HG02571 (cell line): ENCODE measurements around the gene ROBO1.

Experiments used
- ATAC-seq: cut with Tn5 transposase; IDR thresholded peaks from one replicate; pipeline ENCODE4 v1.9.1; 2021; ENCODE audit warnings: mild to moderate bottlenecking, moderate library complexity; ENCODE audit not compliant: unreplicated experiment

ROBO1 gene

GRCh38 chr3:78605178-78605577, 1162.6 kb downstream of the ROBO1 start:
- no peak for ATAC-seq

- ATAC-seq = no peak
These were observed 1163.5 kb downstream of the ROBO1 start for GRCh38 chr3:78604341-78604740.

- no peak for ATAC-seq
These were observed 1166.5 kb downstream of the ROBO1 start for GRCh38 chr3:78601249-78601648.

GRCh38 chr3:78589778-78590177, 1178.0 kb downstream of the ROBO1 start:
- no peak for ATAC-seq

GRCh38 chr3:78588906-78589621, 1178.7 kb downstream of the ROBO1 start:
- no peak for ATAC-seq

GRCh38 chr3:78580681-78581080, 1187.1 kb downstream of the ROBO1 start:
- ATAC-seq = no peak

- ATAC-seq = no peak
These were observed 1196.3 kb downstream of the ROBO1 start for GRCh38 chr3:78571486-78571885.

GRCh38 chr3:78570496-78570895, 1197.3 kb downstream of the ROBO1 start:
- ATAC-seq = no peak

GRCh38 chr3:78569804-78570203, 1198.0 kb downstream of the ROBO1 start:
- ATAC-seq = no peak

GRCh38 chr3:78565712-78566111, 1202.1 kb downstream of the ROBO1 start:
- no peak for ATAC-seq

- ATAC-seq = no peak
These were observed 1205.5 kb downstream of the ROBO1 start for GRCh38 chr3:78562328-78562727.
